ENCODE measurements around the gene NANOS2.

The NANOS2 gene

GRCh38 chr19:45864629-45865082 lies 49.9 kb downstream of the NANOS2 start:
- no peak for DNase-seq (ENCODE audit: low read depth)
- H3K4me3 ChIP-seq (ENCODE audit: low read depth, low read length): no peak overlapping the region
- TF ChIP-seq, protein P1, sequence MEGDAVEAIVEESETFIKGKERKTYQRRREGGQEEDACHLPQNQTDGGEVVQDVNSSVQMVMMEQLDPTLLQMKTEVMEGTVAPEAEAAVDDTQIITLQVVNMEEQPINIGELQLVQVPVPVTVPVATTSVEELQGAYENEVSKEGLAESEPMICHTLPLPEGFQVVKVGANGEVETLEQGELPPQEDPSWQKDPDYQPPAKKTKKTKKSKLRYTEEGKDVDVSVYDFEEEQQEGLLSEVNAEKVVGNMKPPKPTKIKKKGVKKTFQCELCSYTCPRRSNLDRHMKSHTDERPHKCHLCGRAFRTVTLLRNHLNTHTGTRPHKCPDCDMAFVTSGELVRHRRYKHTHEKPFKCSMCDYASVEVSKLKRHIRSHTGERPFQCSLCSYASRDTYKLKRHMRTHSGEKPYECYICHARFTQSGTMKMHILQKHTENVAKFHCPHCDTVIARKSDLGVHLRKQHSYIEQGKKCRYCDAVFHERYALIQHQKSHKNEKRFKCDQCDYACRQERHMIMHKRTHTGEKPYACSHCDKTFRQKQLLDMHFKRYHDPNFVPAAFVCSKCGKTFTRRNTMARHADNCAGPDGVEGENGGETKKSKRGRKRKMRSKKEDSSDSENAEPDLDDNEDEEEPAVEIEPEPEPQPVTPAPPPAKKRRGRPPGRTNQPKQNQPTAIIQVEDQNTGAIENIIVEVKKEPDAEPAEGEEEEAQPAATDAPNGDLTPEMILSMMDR (conservative IDR thresholded peaks at IDR 0.05; ENCODE audit: low read depth, low read length): no peak

DNA sequence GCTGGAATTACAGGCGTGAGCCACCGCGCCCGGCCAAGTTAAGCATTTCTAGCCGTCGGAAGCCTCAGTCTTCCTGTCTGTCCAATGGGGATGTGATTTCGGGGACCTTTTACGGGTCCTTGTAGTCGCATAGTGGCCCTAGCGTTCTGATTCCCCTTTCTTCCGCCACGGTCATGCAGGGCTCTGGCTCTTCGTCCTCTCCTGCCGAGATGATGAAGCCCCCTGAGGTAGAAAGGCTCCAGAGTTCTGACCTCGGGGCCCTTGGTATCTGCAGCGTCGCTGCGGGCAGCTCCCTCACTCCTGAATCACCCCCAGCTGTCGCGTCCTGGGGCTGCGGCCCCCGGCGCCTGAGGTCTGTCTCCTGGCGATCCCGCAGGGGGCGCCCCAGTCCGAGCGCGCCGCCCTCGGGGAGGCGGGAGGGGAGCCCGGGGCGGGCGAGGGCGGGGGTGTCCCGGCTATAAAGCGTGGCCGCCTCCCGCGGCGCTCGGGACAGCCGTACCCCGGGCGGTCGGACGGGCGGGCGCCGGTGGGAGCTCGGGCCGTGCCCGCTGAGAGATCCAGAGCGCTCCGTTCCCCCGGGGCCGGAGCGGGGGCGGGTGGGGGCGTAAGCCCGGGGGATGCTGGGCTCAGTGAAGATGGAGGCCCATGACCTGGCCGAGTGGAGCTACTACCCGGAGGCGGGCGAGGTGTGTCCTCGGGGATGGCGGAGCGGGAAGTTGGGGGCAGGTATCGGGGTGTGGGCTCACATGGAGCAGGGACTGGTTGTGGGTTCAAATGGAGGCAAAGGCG lies 50.5 kb downstream of the NANOS2 start, which contains the start of gene FOXA3:
Gene FOXA3, plus strand, starts transcription at position 487 of the 789 bp plus-strand sequence. Its CDS starts 131 bp downstream, at position 618.
- DNase-seq (ENCODE audit: low read depth): peak; percentile 17
- peak within 1 kb of the TSS; percentile 49 for H3K4me3 ChIP-seq (ENCODE audit: low read depth, low read length)
- TF ChIP-seq, protein P1 (conservative IDR thresholded peaks at IDR 0.05; ENCODE audit: low read depth, low read length): peak; percentile 43

DNA sequence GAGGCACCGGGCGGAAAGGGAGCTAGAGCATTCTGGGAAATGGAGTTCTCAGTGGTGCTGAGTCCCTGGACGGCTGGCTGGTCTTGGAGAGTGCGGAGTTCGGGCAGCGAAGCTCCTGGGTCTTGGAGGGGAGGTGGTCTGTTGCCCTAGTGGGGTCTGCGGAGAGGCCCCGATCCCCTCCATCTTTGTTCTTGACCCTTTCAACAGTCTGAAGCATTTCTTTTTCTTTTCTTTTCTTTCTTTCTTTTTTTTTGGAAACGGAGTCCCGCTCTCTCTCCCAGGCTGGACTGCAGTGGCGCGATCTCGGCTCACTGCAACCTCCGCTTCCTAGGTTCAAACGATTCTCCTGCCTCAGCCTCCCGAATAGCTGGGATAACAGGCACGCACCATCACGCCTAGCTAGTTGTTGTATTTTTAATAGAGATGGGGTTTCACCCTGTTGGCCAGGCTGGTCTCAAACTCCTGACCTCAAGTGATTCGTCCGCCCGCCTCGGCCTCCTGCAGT lies 51.2 kb downstream of the NANOS2 start:
- TF ChIP-seq, protein P1 (conservative IDR thresholded peaks at IDR 0.05; ENCODE audit: low read depth, low read length): no peak
- peak overlapping the region; percentile 49 for H3K4me3 ChIP-seq (ENCODE audit: low read depth, low read length)
- DNase-seq (ENCODE audit: low read depth): no peak

Measured in choroid plexus epithelial cell (primary cell).